Naive thymus-derived CD4-positive, alpha-beta T cell (primary cell): Measurements from ENCODE around the gene CFAP299. TPM values are rescaled to one million over a fixed set of nuclear protein-coding genes. Genes with fewer than 3 reads are reported as not detected.
A peak's percentile ranks its signal among the peaks of the same experiment; 100 is the strongest.
"Not testable (repeated sequence)": the region's sequence is repeated elsewhere in the genome, so short reads cannot be mapped to it uniquely, and the experiment has no call there.

Experiments used
- ATAC-seq: fragments of 150-1000 bp; cut with Tn5 transposase; 2 replicates; pipeline ENCODE4 v1.10.0; 2021; ENCODE audit warnings: mild to moderate bottlenecking, moderate library complexity
- CTCF ChIA-PET: fragments of 350-600 bp; sonication (Branson Sonifier 250); formaldehyde crosslinking; loops from one replicate; lab custom pipeline; 2021; ENCODE audit warnings: antibody characterized with exemption; lab: Charles Lee
- POLR2A ChIA-PET: fragments of 350-600 bp; sonication (Branson Sonifier 250); formaldehyde crosslinking; loops from one replicate; lab custom pipeline; 2021; ENCODE audit warnings: antibody characterized with exemption, inconsistent platforms; lab: Charles Lee
- DNase-seq, 9 donors: peaks; one replicate each; pipeline versions ENCODE4 v3.0.0 to v3.0.0-alpha.2; 2020 to 2022; ENCODE audit warnings: mixed read lengths in 1 of 9
- H3K27ac ChIP-seq: one replicate; pipeline ENCODE4 v1.7.0; 2013; ENCODE audit warnings: mild to moderate bottlenecking, low read depth, low read length, moderate library complexity
- H3K27me3 ChIP-seq, 2 donors: one replicate each; pipeline ENCODE4 v1.7.0; 2013; ENCODE audit warnings: low read length in 2 of 2, mild to moderate bottlenecking in 2 of 2, moderate library complexity in 2 of 2; ENCODE audit not compliant: control insufficient read depth in 2 of 2, insufficient read depth in 2 of 2
- H3K36me3 ChIP-seq, 3 experiments: 1 replicate in 2 of 3; 2 replicates in 1 of 3; pipeline ENCODE4 v1.7.0; 2013; ENCODE audit warnings: low read length in 3 of 3, mild to moderate bottlenecking in 3 of 3, moderate library complexity in 1 of 3; ENCODE audit not compliant: insufficient read depth in 3 of 3, control insufficient read depth in 2 of 3
- H3K4me1 ChIP-seq, 2 donors: one replicate each; pipeline ENCODE4 v1.7.0; 2013; ENCODE audit warnings: low read length in 2 of 2, mild to moderate bottlenecking in 2 of 2, moderate library complexity in 1 of 2; ENCODE audit not compliant: control insufficient read depth in 2 of 2, insufficient read depth in 2 of 2
- H3K4me3 ChIP-seq: 2 replicates; pipeline ENCODE4 v1.7.0; 2013; ENCODE audit warnings: mild to moderate bottlenecking, low read length
- H3K9me3 ChIP-seq, 3 experiments: 1 replicate in 2 of 3; 2 replicates in 1 of 3; pipeline ENCODE4 v1.7.0; 2013; ENCODE audit warnings: low read length in 3 of 3; ENCODE audit not compliant: control insufficient read depth in 2 of 3
- H3K27ac Mint-ChIP-seq, 9 donors: one replicate each; pipeline ENCODE4 v1.8.0; 2020 to 2022; ENCODE audit warnings: mixed read lengths in 9 of 9, mild to moderate bottlenecking in 8 of 9, moderate library complexity in 5 of 9, inconsistent platforms in 2 of 9
- H3K27me3 Mint-ChIP-seq, 5 donors: one replicate each; pipeline ENCODE4 v1.8.0; 2021 to 2022; ENCODE audit warnings: mixed read lengths in 5 of 5, mild to moderate bottlenecking in 1 of 5
- H3K36me3 Mint-ChIP-seq, 5 donors: one replicate each; pipeline ENCODE4 v1.8.0; 2020 to 2022; ENCODE audit warnings: mixed read lengths in 5 of 5, mild to moderate bottlenecking in 3 of 5, inconsistent platforms in 1 of 5
- H3K4me1 Mint-ChIP-seq, 7 donors: one replicate each; pipeline ENCODE4 v1.8.0; 2020 to 2022; ENCODE audit warnings: mixed read lengths in 7 of 7, mild to moderate bottlenecking in 3 of 7, inconsistent platforms in 1 of 7
- H3K4me3 Mint-ChIP-seq, 10 donors: one replicate each; pipeline ENCODE4 v1.8.0; 2020 to 2022; ENCODE audit warnings: mild to moderate bottlenecking in 10 of 10, mixed read lengths in 10 of 10, moderate library complexity in 6 of 10, inconsistent platforms in 2 of 10
- H3K9me3 Mint-ChIP-seq, 11 donors: one replicate each; pipeline ENCODE4 v1.8.0; 2020 to 2022; ENCODE audit warnings: mixed read lengths in 11 of 11, mild to moderate bottlenecking in 4 of 11, inconsistent platforms in 1 of 11, moderate library complexity in 1 of 11
- intact Hi-C, 2 donors: fragments of 100-400 bp; cut with micrococcal nuclease; formaldehyde crosslinking; loops; one replicate each; pipeline ENCODE4 v1.15.1; 2023
- polyA plus RNA-seq, 2 donors: library from polyadenylated mRNA; unstranded; fragments of 300-500 nt; fragmentation: Illumina TruSeq; gene quantifications; one replicate each; pipeline ENCODE4 v1.2.3, GENCODE V29; 2021
- total RNA-seq, 6 experiments: library from RNA in 5 of 6; stranded (reverse) in 5 of 6; gene quantifications; 1 replicate in 5 of 6; 2 replicates in 1 of 6; pipeline ENCODE4 v1.2.3 and lab custom pipeline; 2021 to 2026

The CFAP299 gene
- total and polyA plus RNA-seq, 7 experiments from 2014 or later, result not detected

- no peak for DNase-seq
- ChIA-PET CTCF (no interaction called here), POLR2A (no interaction called here)
- H3K4me3 Mint-ChIP-seq, result no peak overlapping the region
- no peak for ATAC-seq
- H3K9me3 Mint-ChIP-seq, result peaks cover 3 to 20% (median 10%) of the 10 kb centered on the region in 11 donors
- no peak overlapping the region for H3K27ac ChIP-seq
- no peaks in the 10 kb centered on the region for H3K36me3 ChIP-seq
- no peaks in the 10 kb centered on the region for H3K27me3 ChIP-seq
- peaks cover 0 to 17% (median 4%) of the 10 kb centered on the region in 5 donors for H3K36me3 Mint-ChIP-seq
- H3K4me3 ChIP-seq, result no peak overlapping the region
- no peak overlapping the region for H3K27ac Mint-ChIP-seq
- no peaks in the 10 kb centered on the region for H3K4me1 ChIP-seq
- H3K27me3 Mint-ChIP-seq, result no peaks in the 10 kb centered on the region
- peaks cover 0 to 8% (median 0%) of the 10 kb centered on the region in 7 donors for H3K4me1 Mint-ChIP-seq
- H3K9me3 ChIP-seq, result peaks cover 0 to 8% (median 0%) of the 10 kb centered on the region in 3 experiments
- intact Hi-C loops, result loop anchor here in 1 of 2 donors (5.0 kb wide), 1 partner anchor 373 kb away; no protein-coding TSS in a partner anchor
Observed at GRCh38 chr4:80619070-80619674, 283.6 kb downstream of the CFAP299 start.

GRCh38 chr4:80631861-80632260, 296.3 kb downstream of the CFAP299 start:
- H3K4me1 ChIP-seq, result no peaks in the 10 kb centered on the region
- intact Hi-C loops, result loop anchor here in 1 of 2 donors (2.0 kb wide), 1 partner anchor 21 kb away; no protein-coding TSS in a partner anchor
- no peak for ATAC-seq
- Mint-ChIP-seq H3K9me3 (peaks cover 0 to 16% (median 0%) of the 10 kb centered on the region in 11 donors), H3K4me3 (no peak overlapping the region), H3K27me3 (no peaks in the 10 kb centered on the region), H3K4me1 (no peaks in the 10 kb centered on the region), H3K36me3 (peaks cover 0 to 8% (median 0%) of the 10 kb centered on the region in 5 donors), H3K27ac (no peak overlapping the region)
- no peaks in the 10 kb centered on the region for H3K9me3 ChIP-seq
- no peak overlapping the region for H3K27ac ChIP-seq
- CTCF ChIA-PET, result no interaction called here
- H3K27me3 ChIP-seq, result no peaks in the 10 kb centered on the region
- no peak overlapping the region for H3K4me3 ChIP-seq
- H3K36me3 ChIP-seq, result no peaks in the 10 kb centered on the region
- POLR2A ChIA-PET, result no interaction called here
- no peak for DNase-seq

DNA sequence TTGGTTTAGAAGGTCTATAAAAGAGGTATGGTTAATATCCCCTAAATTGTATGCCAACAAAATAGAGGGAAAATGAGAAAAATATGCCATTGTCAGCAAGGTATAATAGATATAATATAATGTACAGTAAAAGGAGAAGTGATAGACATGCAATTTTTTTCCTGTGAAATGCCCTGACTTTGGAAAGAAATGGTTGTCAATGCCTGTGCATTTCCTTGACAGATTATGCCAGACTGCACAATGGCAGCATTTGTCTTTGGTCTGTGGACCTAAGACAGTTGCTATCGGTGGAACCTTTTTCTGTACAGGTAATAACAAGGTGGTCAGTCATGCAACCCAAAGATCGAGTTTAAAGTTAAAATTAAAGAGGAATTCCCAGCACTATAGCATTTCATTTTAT, 301.7 kb downstream of the CFAP299 start:
- Mint-ChIP-seq H3K27me3 (no peaks in the 10 kb centered on the region), H3K27ac (no peak overlapping the region), H3K4me3 (no peak overlapping the region), H3K9me3 (no peaks in the 10 kb centered on the region), H3K4me1 (no peaks in the 10 kb centered on the region), H3K36me3 (no peaks in the 10 kb centered on the region)
- ATAC-seq (no peak), DNase-seq (no peak)
- no peak overlapping the region for H3K4me3 ChIP-seq
- POLR2A ChIA-PET, result no interaction called here
- H3K4me1 ChIP-seq, result no peaks in the 10 kb centered on the region
- H3K27me3 ChIP-seq, result no peaks in the 10 kb centered on the region
- CTCF ChIA-PET, result interaction anchor here (1.0 to 1.5 kb wide), 2 partner anchors 8 to 178 kb away, joined by 3 read pairs; no protein-coding TSS in a partner anchor
- H3K9me3 ChIP-seq, result no peaks in the 10 kb centered on the region
- intact Hi-C loops, result no loop called here
- H3K27ac ChIP-seq, result no peak overlapping the region
- no peaks in the 10 kb centered on the region for H3K36me3 ChIP-seq

GRCh38 chr4:80646061-80646460, 310.5 kb downstream of the CFAP299 start:
- POLR2A ChIA-PET, result no interaction called here
- Histone ChIP-seq H3K4me3 (no peak overlapping the region), H3K4me1 (no peaks in the 10 kb centered on the region), H3K27me3 (no peaks in the 10 kb centered on the region), H3K9me3 (no peaks in the 10 kb centered on the region), H3K36me3 (no peaks in the 10 kb centered on the region), H3K27ac (no peak overlapping the region)
- no peaks in the 10 kb centered on the region for H3K27me3 Mint-ChIP-seq
- CTCF ChIA-PET, result no interaction called here
- DNase-seq (no peak), ATAC-seq (no peak)
- intact Hi-C loops, result no loop called here
- H3K27ac Mint-ChIP-seq, result no peak overlapping the region
- no peaks in the 10 kb centered on the region for H3K36me3 Mint-ChIP-seq
- no peaks in the 10 kb centered on the region for H3K9me3 Mint-ChIP-seq
- peaks cover 0 to 14% (median 4%) of the 10 kb centered on the region in 7 donors for H3K4me1 Mint-ChIP-seq
- no peak overlapping the region for H3K4me3 Mint-ChIP-seq

GRCh38 chr4:80655662-80656061, 320.1 kb downstream of the CFAP299 start:
- Histone ChIP-seq H3K27ac (no peak overlapping the region), H3K36me3 (no peaks in the 10 kb centered on the region), H3K4me1 (no peaks in the 10 kb centered on the region), H3K9me3 (no peaks in the 10 kb centered on the region), H3K4me3 (no peak overlapping the region), H3K27me3 (no peaks in the 10 kb centered on the region)
- no peak for DNase-seq
- CTCF ChIA-PET, result no interaction called here
- Mint-ChIP-seq H3K27ac (no peak overlapping the region), H3K9me3 (peaks cover 0 to 10% (median 4%) of the 10 kb centered on the region in 11 donors), H3K4me3 (no peak overlapping the region), H3K27me3 (peaks cover 0 to 4% (median 0%) of the 10 kb centered on the region in 5 donors), H3K36me3 (peaks cover 0 to 5% (median 0%) of the 10 kb centered on the region in 5 donors), H3K4me1 (peaks cover 0 to 5% (median 0%) of the 10 kb centered on the region in 7 donors)
- POLR2A ChIA-PET, result no interaction called here
- ATAC-seq, result no peak
- intact Hi-C loops, result loop anchor here in 1 of 2 donors (10.0 kb wide), 1 partner anchor 49 kb away; no protein-coding TSS in a partner anchor

DNA sequence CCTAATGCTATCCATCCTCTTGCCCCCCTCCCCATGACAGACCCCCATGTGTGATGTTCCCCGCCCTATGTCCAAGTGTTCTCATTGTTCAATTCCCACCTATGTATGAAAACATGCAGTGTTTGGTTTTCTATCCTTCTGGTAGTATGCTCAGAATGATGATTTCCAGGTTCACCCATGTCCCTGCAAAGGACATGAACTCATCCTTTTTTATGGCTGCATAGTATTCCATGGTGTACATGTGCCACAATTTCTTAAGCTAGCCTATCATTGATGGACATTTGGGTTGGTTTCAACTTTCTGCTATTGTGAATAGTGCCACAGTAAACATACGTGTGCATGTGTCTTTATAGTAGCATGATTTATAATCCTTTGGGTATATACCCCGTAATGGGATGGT, 334.6 kb downstream of the CFAP299 start:
- H3K27ac ChIP-seq, intact Hi-C loops, H3K27me3 ChIP-seq, H3K36me3 Mint-ChIP-seq, ATAC-seq, H3K36me3 ChIP-seq, POLR2A ChIA-PET, H3K27me3 Mint-ChIP-seq, DNase-seq, H3K4me1 ChIP-seq, H3K4me1 Mint-ChIP-seq, CTCF ChIA-PET, H3K4me3 Mint-ChIP-seq, H3K9me3 ChIP-seq, H3K4me3 ChIP-seq: not testable (repeated sequence)
- Mint-ChIP-seq H3K27ac (peak overlapping the region in 1 of 9 donors; percentile 5), H3K9me3 (peaks cover 0 to 15% (median 2%) of the 10 kb centered on the region in 11 donors)

GRCh38 chr4:80678413-80678812, 342.9 kb downstream of the CFAP299 start:
- Mint-ChIP-seq H3K4me3 (peak overlapping the region in 4 of 10 donors; percentile 12 to 57 (median 37)), H3K4me1 (peaks cover 0 to 23% (median 17%) of the 10 kb centered on the region in 7 donors), H3K36me3 (peaks cover 0 to 7% (median 3%) of the 10 kb centered on the region in 5 donors), H3K9me3 (peaks cover 0 to 5% (median 0%) of the 10 kb centered on the region in 11 donors), H3K27me3 (peaks cover 0 to 5% (median 0%) of the 10 kb centered on the region in 5 donors), H3K27ac (peak overlapping the region in 1 of 9 donors; percentile 24)
- Histone ChIP-seq H3K9me3 (no peaks in the 10 kb centered on the region), H3K27me3 (no peaks in the 10 kb centered on the region), H3K4me3 (no peak overlapping the region), H3K27ac (no peak overlapping the region), H3K36me3 (no peaks in the 10 kb centered on the region), H3K4me1 (peaks cover 0 to 9% of the 10 kb centered on the region in 2 donors)
- ChIA-PET POLR2A (no interaction called here), CTCF (no interaction called here)
- no peak for DNase-seq
- ATAC-seq, result no peak
- intact Hi-C loops, result no loop called here
